Mucosa of descending colon (tissue), 3 donors: Measurements from ENCODE around the gene ADAM12. TPM values are rescaled to one million over a fixed set of nuclear protein-coding genes. Genes with fewer than 3 reads are reported as not detected.
A peak's percentile ranks its signal among the peaks of the same experiment; 100 is the strongest.

ENCODE experiments used
- ATAC-seq: fragments of 200-7000 bp; cut with Tn5 transposase; one replicate; pipeline ENCODE4 v1.9.1; 2020; ENCODE audit warnings: mild to moderate bottlenecking, moderate library complexity
- DNase-seq, 3 donors: peaks; one replicate each; pipeline ENCODE4 v3.0.0-alpha.2; 2020
- H3K36me3 ChIP-seq: fragments of 200-600 bp; one replicate; pipeline ENCODE4 v1.8.0; 2021; ENCODE audit warnings: low read depth, mild to moderate bottlenecking
- H3K4me1 ChIP-seq: fragments of 200-600 bp; one replicate; pipeline ENCODE4 v1.8.0; 2021; ENCODE audit warnings: low read depth, mild to moderate bottlenecking
- H3K4me3 ChIP-seq: fragments of 200-600 bp; one replicate; pipeline ENCODE4 v1.8.0; 2021; ENCODE audit warnings: mild to moderate bottlenecking
- H3K9me3 ChIP-seq: fragments of 200-600 bp; one replicate; pipeline ENCODE4 v1.8.0; 2021; ENCODE audit warnings: mild to moderate bottlenecking
- CTCF ChIP-seq: fragments of 200-600 bp; IDR thresholded peaks from one replicate; pipeline ENCODE4 v1.8.0; 2022; ENCODE audit warnings: antibody characterized with exemption, mild to moderate bottlenecking
- intact Hi-C, 2 donors: fragments of 100-400 bp; cut with DNase I in 1 of 2; cut with micrococcal nuclease in 1 of 2; formaldehyde crosslinking; loops; one replicate each; pipeline versions ENCODE4 v1.11.0 to v1.11.1; 2022; cut with DNase I, micrococcal nuclease
- total RNA-seq, 3 donors: library from RNA; stranded (reverse); fragmentation: NEBNext Ultra II Directional in 2 of 3; extraction: Animal tissue kit (Norgen Biotek cat#: 25700) in 2 of 3; gene quantifications; one replicate each; pipeline versions ENCODE4 v1.2.1 to v1.2.4, GENCODE V29; 2021 to 2023
- donor health status: DM: no; HTN: no; CAD: no; lungs with moderate emphysema.
- donor health status: DM: no; HTN: no; CAD: no.
- donor health status: DM: no; HTN: yes; CAD: no.

ADAM12 gene
- total RNA-seq, 3 donors from 2014 or later = 0.20 to 0.89 (median 0.66) TPM

DNA sequence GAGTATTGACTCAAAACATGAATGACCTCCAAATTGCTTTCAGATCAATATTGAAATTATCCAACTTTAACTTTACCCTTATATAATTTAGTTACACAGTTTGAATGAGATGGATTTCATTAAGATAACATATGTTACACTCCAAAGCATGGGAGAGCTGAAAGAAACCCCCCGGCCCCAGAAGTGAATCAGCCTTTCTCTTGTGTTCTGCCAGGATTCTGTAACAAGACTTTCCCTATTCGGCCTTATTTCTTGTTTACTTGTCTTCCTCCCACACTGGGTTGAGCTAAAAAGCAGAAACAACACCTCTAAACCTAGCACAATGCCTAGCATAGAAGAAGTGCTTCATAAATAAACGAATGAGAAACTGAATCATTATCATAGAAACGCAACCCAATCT is 224.8 kb downstream of the ADAM12 start:
- no peak overlapping the region for H3K4me3 ChIP-seq
- H3K4me1 ChIP-seq = no peaks in the 10 kb centered on the region
- intact Hi-C loops = no loop called here
- no peak for DNase-seq
- ATAC-seq = no peak
- no peak for TF ChIP-seq CTCF
- no peaks in the 10 kb centered on the region for H3K36me3 ChIP-seq
- H3K9me3 ChIP-seq = no peaks in the 10 kb centered on the region

GRCh38 chr10:126161691-126162090 is 226.6 kb downstream of the ADAM12 start:
- intact Hi-C loops = no loop called here
- DNase-seq (no peak), ATAC-seq (no peak)

GRCh38 chr10:126160971-126161630 is 227.2 kb downstream of the ADAM12 start:
- no peaks in the 10 kb centered on the region for H3K9me3 ChIP-seq
- ATAC-seq (peak; percentile 71), DNase-seq (peak in 1 of 3 donors; percentile 63)
- intact Hi-C loops = no loop called here
- no peaks in the 10 kb centered on the region for H3K4me1 ChIP-seq
- H3K4me3 ChIP-seq = no peak overlapping the region
- no peak for TF ChIP-seq CTCF
- H3K36me3 ChIP-seq = no peaks in the 10 kb centered on the region

More at GRCh38 chr10:126161691-126162090, 226.6 kb downstream of the ADAM12 start:
- Histone ChIP-seq H3K4me3 (no peak overlapping the region), H3K36me3 (no peaks in the 10 kb centered on the region), H3K4me1 (no peaks in the 10 kb centered on the region), H3K9me3 (no peaks in the 10 kb centered on the region)
- TF ChIP-seq CTCF = no peak

DNA sequence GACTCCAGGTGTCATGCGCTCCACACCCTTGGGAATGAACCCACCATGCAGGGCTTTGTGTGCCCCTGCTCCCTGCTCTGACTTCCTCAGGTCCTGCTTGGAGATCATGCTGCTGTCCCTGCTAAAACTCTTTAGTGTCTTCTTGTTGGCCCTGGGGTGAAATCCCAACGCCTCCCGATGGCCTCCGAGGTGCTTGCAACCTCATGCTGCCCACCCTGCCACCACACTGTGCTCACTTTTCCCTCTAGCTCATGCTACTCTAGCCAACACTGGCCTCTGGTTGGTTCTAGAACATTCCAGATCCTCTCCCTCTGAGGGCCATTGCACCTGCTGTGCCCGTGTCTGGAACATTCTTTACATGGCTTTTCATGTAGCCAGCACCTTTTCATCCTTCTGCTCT is 227.7 kb downstream of the ADAM12 start:
- no peak overlapping the region for H3K4me3 ChIP-seq
- H3K36me3 ChIP-seq = no peaks in the 10 kb centered on the region
- H3K4me1 ChIP-seq = no peaks in the 10 kb centered on the region
- intact Hi-C loops = no loop called here
- no peak for ATAC-seq
- TF ChIP-seq CTCF = no peak
- no peak for DNase-seq
- H3K9me3 ChIP-seq = no peaks in the 10 kb centered on the region

DNA sequence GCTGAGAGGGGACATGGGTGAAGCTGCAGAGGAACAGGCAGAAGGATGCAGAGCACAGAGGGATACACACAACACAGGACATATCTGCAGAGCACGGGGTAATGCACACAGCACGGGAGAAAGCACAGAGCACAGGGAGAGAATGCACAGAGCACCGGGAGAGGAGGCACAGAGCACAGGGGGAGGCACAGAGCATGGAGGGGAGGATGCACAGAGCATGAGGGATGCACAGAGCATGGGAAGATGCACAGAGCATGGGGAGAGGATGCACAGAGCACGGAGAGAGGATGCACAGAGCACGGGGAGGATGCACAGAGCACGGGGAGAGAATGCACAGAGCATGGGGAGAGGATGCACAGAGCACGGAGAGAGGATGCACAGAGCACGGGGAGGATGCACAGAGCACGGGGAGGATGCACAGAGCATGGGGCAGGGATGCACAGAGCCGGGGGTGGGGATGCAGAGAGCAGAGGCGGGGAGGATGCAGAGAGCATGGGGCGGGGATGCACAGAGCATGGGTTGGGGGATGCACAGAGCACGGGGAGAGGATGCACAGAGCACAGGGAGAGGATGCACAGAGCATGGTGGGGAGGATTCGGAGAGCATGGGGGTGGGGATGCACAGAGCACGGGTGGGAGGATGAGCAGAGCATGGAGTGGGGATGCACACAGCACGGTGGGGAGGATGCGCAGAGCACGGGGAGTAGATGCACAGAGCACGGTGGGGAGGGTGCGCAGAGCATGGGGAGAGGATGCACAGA is 230.0 kb downstream of the ADAM12 start:
- H3K9me3 ChIP-seq = no peaks in the 10 kb centered on the region
- ATAC-seq = no peak

More for the DNA sequence above, 230.0 kb downstream of the ADAM12 start:
- no peak for DNase-seq
- intact Hi-C loops = no loop called here
- Histone ChIP-seq H3K36me3 (no peaks in the 10 kb centered on the region), H3K4me3 (no peak overlapping the region), H3K4me1 (no peaks in the 10 kb centered on the region)
- no peak for TF ChIP-seq CTCF
